HEK293 (cell line): ENCODE results near the gene GAGE10.

Experiments
- GLI4 ChIP-seq: fragments of 450-650 bp; formaldehyde crosslinking; IDR thresholded peaks from 2 replicates; pipeline ENCODE4 v1.5.1; 2016; ENCODE audit warnings: missing biosample characterization, missing genetic modification characterization
- HOXD13 ChIP-seq: sonication (generic); formaldehyde crosslinking; IDR thresholded peaks from 2 replicates; pipeline ENCODE4 v1.8.0; 2022; ENCODE audit warnings: missing genetic modification reagents, borderline replicate concordance
- KLF1 ChIP-seq: fragments of 450-650 bp; formaldehyde crosslinking; IDR thresholded peaks from 2 replicates; pipeline ENCODE4 v1.5.1; 2016; ENCODE audit warnings: missing biosample characterization, missing genetic modification characterization
- MZF1 ChIP-seq: fragments of 450-650 bp; formaldehyde crosslinking; IDR thresholded peaks from 2 replicates; pipeline ENCODE4 v1.5.1; 2017; ENCODE audit warnings: missing biosample characterization, missing genetic modification characterization, borderline replicate concordance
- SP2 ChIP-seq: fragments of 450-650 bp; formaldehyde crosslinking; IDR thresholded peaks from 2 replicates; pipeline ENCODE4 v1.5.1; 2016; ENCODE audit warnings: missing biosample characterization, missing genetic modification characterization
- SP3 ChIP-seq: fragments of 450-650 bp; formaldehyde crosslinking; IDR thresholded peaks from 2 replicates; pipeline ENCODE4 v1.5.1; 2016; ENCODE audit warnings: missing biosample characterization, missing genetic modification characterization
- ZBTB48 ChIP-seq: fragments of 450-650 bp; formaldehyde crosslinking; IDR thresholded peaks from 2 replicates; pipeline ENCODE4 v1.5.1; 2016; ENCODE audit warnings: missing biosample characterization, missing genetic modification characterization
- ZIC2 ChIP-seq: fragments of 450-650 bp; formaldehyde crosslinking; IDR thresholded peaks from 2 replicates; pipeline ENCODE4 v1.5.1; 2016; ENCODE audit warnings: missing biosample characterization, missing genetic modification characterization
- ZNF155 ChIP-seq: fragments of 450-650 bp; formaldehyde crosslinking; IDR thresholded peaks from 2 replicates; pipeline ENCODE4 v1.5.1; 2016; ENCODE audit warnings: missing biosample characterization, missing genetic modification characterization
- ZNF19 ChIP-seq: fragments of 450-650 bp; formaldehyde crosslinking; IDR thresholded peaks from 2 replicates; pipeline ENCODE4; 2016; ENCODE audit warnings: missing biosample characterization, missing genetic modification characterization, low read depth
- ZNF202 ChIP-seq: fragments of 450-650 bp; formaldehyde crosslinking; IDR thresholded peaks from 2 replicates; pipeline ENCODE4 v1.5.1; 2016; ENCODE audit warnings: missing biosample characterization, missing genetic modification characterization, borderline replicate concordance
- ZNF211 ChIP-seq: fragments of 450-650 bp; formaldehyde crosslinking; IDR thresholded peaks from 2 replicates; pipeline ENCODE4 v1.5.1; 2016; ENCODE audit warnings: low read depth, missing biosample characterization, missing genetic modification characterization
- ZNF239 ChIP-seq: fragments of 450-650 bp; formaldehyde crosslinking; IDR thresholded peaks from 2 replicates; pipeline ENCODE4 v1.5.1; 2016; ENCODE audit warnings: missing biosample characterization, missing genetic modification characterization
- ZNF24 ChIP-seq: fragments of 450-650 bp; formaldehyde crosslinking; IDR thresholded peaks from 2 replicates; pipeline ENCODE4 v1.5.1; 2016; ENCODE audit warnings: missing biosample characterization, missing genetic modification characterization
- ZNF335 ChIP-seq: fragments of 450-650 bp; formaldehyde crosslinking; conservative IDR thresholded peaks from 2 replicates; pipeline ENCODE4 v1.5.1; 2016; ENCODE audit warnings: missing biosample characterization, missing genetic modification characterization
- ZNF391 ChIP-seq: fragments of 450-650 bp; formaldehyde crosslinking; IDR thresholded peaks from 2 replicates; pipeline ENCODE4 v1.5.1; 2016; ENCODE audit warnings: low read depth, missing biosample characterization, missing genetic modification characterization, borderline replicate concordance
- ZNF404 ChIP-seq: fragments of 450-650 bp; formaldehyde crosslinking; IDR thresholded peaks from 2 replicates; pipeline ENCODE4 v1.5.1; 2017; ENCODE audit warnings: missing biosample characterization, missing genetic modification characterization
- ZNF433 ChIP-seq: fragments of 450-650 bp; formaldehyde crosslinking; IDR thresholded peaks from 2 replicates; pipeline ENCODE4 v1.5.1; 2016; ENCODE audit warnings: missing biosample characterization, missing genetic modification characterization, low read depth
- ZNF473 ChIP-seq: fragments of 450-650 bp; formaldehyde crosslinking; IDR thresholded peaks from 2 replicates; pipeline ENCODE4 v1.5.1; 2017; ENCODE audit warnings: missing biosample characterization, missing genetic modification characterization
- ZNF501 ChIP-seq: fragments of 450-650 bp; formaldehyde crosslinking; IDR thresholded peaks from 2 replicates; pipeline ENCODE4 v1.5.1; 2016; ENCODE audit warnings: missing biosample characterization, missing genetic modification characterization
- ZNF514 ChIP-seq: fragments of 450-650 bp; formaldehyde crosslinking; IDR thresholded peaks from 2 replicates; pipeline ENCODE4 v1.5.1; 2016; ENCODE audit warnings: missing biosample characterization, missing genetic modification characterization
- ZNF549 ChIP-seq: fragments of 450-650 bp; IDR thresholded peaks from 2 replicates; pipeline ENCODE4 v1.5.1; 2018; ENCODE audit warnings: missing biosample characterization, missing genetic modification characterization, mild to moderate bottlenecking, inconsistent platforms, moderate library complexity
- ZNF664 ChIP-seq: fragments of 450-650 bp; formaldehyde crosslinking; IDR thresholded peaks from 2 replicates; pipeline ENCODE4 v1.5.1; 2016; ENCODE audit warnings: missing biosample characterization, missing genetic modification characterization
- ZNF701 ChIP-seq: fragments of 450-650 bp; formaldehyde crosslinking; IDR thresholded peaks from 2 replicates; pipeline ENCODE4 v1.5.1; 2016; ENCODE audit warnings: missing biosample characterization, missing genetic modification characterization
- ZNF707 ChIP-seq: fragments of 450-650 bp; formaldehyde crosslinking; IDR thresholded peaks from 2 replicates; pipeline ENCODE4 v1.5.1; 2016; ENCODE audit warnings: missing biosample characterization, missing genetic modification characterization
- ZNF768 ChIP-seq: fragments of 450-650 bp; formaldehyde crosslinking; IDR thresholded peaks from 2 replicates; pipeline ENCODE4 v1.5.1; 2018; ENCODE audit warnings: missing biosample characterization, mild to moderate bottlenecking, missing genetic modification characterization
- ZNF843 ChIP-seq: fragments of 450-650 bp; formaldehyde crosslinking; IDR thresholded peaks from 2 replicates; pipeline ENCODE4 v1.5.1; 2016; ENCODE audit warnings: missing biosample characterization, missing genetic modification characterization
- TF ChIP-seq, protein P1 (sequence below): fragments of 450-650 bp; formaldehyde crosslinking; IDR thresholded peaks from 2 replicates; pipeline ENCODE4 v1.5.1; 2016; ENCODE audit warnings: missing biosample characterization, missing genetic modification characterization, low read depth
- TF ChIP-seq, protein P2 (sequence below): fragments of 450-650 bp; formaldehyde crosslinking; IDR thresholded peaks from 2 replicates; pipeline ENCODE4 v1.5.1; 2016; ENCODE audit warnings: missing biosample characterization, missing genetic modification characterization
- TF ChIP-seq, protein P3 (sequence below): IDR thresholded peaks from 2 replicates; pipeline ENCODE4 v1.6.1; 2011; ENCODE audit warnings: mild to moderate bottlenecking, low read depth, low read length, borderline replicate concordance
- TF ChIP-seq, protein P4 (sequence below): fragments of 450-650 bp; IDR thresholded peaks from 2 replicates; pipeline ENCODE4 v1.5.1; 2018; ENCODE audit warnings: missing biosample characterization, mild to moderate bottlenecking, missing genetic modification characterization
- TF ChIP-seq, protein P5 (sequence below): fragments of 450-650 bp; formaldehyde crosslinking; IDR thresholded peaks from 2 replicates; pipeline ENCODE4 v1.5.1; 2017; ENCODE audit warnings: missing biosample characterization, mild to moderate bottlenecking, missing genetic modification characterization, moderate library complexity

The GAGE10 gene

DNA sequence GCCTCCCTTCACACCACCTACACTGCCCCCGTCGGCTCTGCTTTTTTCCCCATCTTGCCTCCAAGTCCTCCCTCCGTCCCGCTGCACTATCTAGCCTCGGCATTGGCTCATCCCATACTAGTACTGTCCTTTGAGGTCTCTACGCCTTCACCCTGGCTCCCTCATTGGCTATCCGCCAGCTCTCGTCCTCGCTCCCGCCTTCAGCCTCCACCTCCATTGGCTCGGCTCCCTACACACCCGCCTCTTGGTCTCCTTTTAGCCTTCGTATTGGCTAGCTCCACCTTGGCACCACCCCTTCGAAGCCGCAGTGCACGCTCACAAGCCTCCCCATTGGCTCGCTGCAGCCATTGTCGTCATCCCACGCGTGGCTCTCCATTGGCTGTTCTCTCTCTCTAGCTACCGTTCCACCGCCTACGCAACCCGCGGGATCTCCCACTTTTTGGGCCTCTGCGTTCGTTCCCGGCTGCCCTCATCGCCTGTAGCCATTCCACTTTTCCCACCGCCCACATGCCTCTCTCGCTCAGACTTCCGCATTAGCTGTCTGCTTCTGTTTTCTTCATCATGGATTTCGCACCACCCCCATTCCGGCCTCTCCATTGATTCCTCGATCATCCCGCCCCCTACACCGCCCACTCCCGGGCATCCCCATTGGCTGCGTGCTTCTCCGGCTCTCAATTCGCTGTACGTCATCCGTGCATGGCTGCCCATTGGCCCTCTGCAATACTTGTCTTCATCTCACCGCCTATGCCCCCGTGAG lies 34.3 kb upstream of the GAGE10 start (continued):
- TF ChIP-seq, protein P1, sequence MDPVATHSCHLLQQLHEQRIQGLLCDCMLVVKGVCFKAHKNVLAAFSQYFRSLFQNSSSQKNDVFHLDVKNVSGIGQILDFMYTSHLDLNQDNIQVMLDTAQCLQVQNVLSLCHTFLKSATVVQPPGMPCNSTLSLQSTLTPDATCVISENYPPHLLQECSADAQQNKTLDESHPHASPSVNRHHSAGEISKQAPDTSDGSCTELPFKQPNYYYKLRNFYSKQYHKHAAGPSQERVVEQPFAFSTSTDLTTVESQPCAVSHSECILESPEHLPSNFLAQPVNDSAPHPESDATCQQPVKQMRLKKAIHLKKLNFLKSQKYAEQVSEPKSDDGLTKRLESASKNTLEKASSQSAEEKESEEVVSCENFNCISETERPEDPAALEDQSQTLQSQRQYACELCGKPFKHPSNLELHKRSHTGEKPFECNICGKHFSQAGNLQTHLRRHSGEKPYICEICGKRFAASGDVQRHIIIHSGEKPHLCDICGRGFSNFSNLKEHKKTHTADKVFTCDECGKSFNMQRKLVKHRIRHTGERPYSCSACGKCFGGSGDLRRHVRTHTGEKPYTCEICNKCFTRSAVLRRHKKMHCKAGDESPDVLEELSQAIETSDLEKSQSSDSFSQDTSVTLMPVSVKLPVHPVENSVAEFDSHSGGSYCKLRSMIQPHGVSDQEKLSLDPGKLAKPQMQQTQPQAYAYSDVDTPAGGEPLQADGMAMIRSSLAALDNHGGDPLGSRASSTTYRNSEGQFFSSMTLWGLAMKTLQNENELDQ: no peak
- TF ChIP-seq ZNF549 (tag by site-specific recombination) (no peak), KLF1 (tag by site-specific recombination) (peak; percentile 54; the same call in 1 of the 2 replicates), ZIC2 (tag by site-specific recombination) (no peak), GLI4 (tag by site-specific recombination) (no peak), ZNF501 (no peak), HOXD13 (no peak), ZNF335 (tag by site-specific recombination) (peak; percentile 99), ZNF843 (tag by site-specific recombination) (no peak), ZNF768 (tag by site-specific recombination) (no peak), ZNF391 (tag by site-specific recombination) (0 out of 2 replicates have a peak, but pooled peaks have one; percentile 20), ZNF433 (tag by site-specific recombination) (no peak), ZNF155 (tag by site-specific recombination) (no peak), ZNF239 (no peak), ZNF211 (tag by site-specific recombination) (no peak), ZNF473 (no peak), ZBTB48 (tag by site-specific recombination) (no peak), ZNF19 (tag by site-specific recombination) (no peak), ZNF701 (tag by site-specific recombination) (no peak), ZNF707 (tag by site-specific recombination) (no peak), SP3 (peak; percentile 96), ZNF514 (tag by site-specific recombination) (no peak), ZNF24 (tag by site-specific recombination) (no peak), ZNF202 (tag by site-specific recombination) (no peak), ZNF664 (tag by site-specific recombination) (no peak), MZF1 (tag by site-specific recombination) (no peak), ZNF404 (tag by site-specific recombination) (no peak), SP2 (tag by site-specific recombination) (peak; percentile 99)
- TF ChIP-seq, protein P2, sequence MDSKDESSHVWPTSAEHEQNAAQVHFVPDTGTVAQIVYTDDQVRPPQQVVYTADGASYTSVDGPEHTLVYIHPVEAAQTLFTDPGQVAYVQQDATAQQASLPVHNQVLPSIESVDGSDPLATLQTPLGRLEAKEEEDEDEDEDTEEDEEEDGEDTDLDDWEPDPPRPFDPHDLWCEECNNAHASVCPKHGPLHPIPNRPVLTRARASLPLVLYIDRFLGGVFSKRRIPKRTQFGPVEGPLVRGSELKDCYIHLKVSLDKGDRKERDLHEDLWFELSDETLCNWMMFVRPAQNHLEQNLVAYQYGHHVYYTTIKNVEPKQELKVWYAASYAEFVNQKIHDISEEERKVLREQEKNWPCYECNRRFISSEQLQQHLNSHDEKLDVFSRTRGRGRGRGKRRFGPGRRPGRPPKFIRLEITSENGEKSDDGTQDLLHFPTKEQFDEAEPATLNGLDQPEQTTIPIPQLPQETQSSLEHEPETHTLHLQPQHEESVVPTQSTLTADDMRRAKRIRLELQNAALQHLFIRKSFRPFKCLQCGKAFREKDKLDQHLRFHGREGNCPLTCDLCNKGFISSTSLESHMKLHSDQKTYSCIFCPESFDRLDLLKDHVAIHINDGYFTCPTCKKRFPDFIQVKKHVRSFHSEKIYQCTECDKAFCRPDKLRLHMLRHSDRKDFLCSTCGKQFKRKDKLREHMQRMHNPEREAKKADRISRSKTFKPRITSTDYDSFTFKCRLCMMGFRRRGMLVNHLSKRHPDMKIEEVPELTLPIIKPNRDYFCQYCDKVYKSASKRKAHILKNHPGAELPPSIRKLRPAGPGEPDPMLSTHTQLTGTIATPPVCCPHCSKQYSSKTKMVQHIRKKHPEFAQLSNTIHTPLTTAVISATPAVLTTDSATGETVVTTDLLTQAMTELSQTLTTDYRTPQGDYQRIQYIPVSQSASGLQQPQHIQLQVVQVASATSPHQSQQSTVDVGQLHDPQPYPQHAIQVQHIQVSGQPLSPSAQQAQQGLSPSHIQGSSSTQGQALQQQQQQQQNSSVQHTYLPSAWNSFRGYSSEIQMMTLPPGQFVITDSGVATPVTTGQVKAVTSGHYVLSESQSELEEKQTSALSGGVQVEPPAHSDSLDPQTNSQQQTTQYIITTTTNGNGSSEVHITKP (tag by site-specific recombination): peak; percentile 99
- TF ChIP-seq, protein P3, sequence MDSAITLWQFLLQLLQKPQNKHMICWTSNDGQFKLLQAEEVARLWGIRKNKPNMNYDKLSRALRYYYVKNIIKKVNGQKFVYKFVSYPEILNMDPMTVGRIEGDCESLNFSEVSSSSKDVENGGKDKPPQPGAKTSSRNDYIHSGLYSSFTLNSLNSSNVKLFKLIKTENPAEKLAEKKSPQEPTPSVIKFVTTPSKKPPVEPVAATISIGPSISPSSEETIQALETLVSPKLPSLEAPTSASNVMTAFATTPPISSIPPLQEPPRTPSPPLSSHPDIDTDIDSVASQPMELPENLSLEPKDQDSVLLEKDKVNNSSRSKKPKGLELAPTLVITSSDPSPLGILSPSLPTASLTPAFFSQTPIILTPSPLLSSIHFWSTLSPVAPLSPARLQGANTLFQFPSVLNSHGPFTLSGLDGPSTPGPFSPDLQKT: no peak
- TF ChIP-seq, protein P4, sequence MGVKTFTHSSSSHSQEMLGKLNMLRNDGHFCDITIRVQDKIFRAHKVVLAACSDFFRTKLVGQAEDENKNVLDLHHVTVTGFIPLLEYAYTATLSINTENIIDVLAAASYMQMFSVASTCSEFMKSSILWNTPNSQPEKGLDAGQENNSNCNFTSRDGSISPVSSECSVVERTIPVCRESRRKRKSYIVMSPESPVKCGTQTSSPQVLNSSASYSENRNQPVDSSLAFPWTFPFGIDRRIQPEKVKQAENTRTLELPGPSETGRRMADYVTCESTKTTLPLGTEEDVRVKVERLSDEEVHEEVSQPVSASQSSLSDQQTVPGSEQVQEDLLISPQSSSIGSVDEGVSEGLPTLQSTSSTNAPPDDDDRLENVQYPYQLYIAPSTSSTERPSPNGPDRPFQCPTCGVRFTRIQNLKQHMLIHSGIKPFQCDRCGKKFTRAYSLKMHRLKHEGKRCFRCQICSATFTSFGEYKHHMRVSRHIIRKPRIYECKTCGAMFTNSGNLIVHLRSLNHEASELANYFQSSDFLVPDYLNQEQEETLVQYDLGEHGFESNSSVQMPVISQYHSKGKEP (tag by site-specific recombination): no peak
- TF ChIP-seq, protein P5, sequence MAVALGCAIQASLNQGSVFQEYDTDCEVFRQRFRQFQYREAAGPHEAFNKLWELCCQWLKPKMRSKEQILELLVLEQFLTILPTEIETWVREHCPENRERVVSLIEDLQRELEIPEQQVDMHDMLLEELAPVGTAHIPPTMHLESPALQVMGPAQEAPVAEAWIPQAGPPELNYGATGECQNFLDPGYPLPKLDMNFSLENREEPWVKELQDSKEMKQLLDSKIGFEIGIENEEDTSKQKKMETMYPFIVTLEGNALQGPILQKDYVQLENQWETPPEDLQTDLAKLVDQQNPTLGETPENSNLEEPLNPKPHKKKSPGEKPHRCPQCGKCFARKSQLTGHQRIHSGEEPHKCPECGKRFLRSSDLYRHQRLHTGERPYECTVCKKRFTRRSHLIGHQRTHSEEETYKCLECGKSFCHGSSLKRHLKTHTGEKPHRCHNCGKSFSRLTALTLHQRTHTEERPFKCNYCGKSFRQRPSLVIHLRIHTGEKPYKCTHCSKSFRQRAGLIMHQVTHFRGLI (tag by site-specific recombination): no peak
